Naive thymus-derived CD4-positive, alpha-beta T cell (primary cell): Measurements from ENCODE around the gene PRKCB. TPM values are rescaled to one million over a fixed set of nuclear protein-coding genes. Genes with fewer than 3 reads are reported as not detected.

Experiments
- ATAC-seq: fragments of 150-1000 bp; cut with Tn5 transposase; 2 replicates; pipeline ENCODE4 v1.10.0; 2021; ENCODE audit warnings: mild to moderate bottlenecking, moderate library complexity
- CTCF ChIA-PET: fragments of 350-600 bp; sonication (Branson Sonifier 250); formaldehyde crosslinking; loops from one replicate; lab custom pipeline; 2021; ENCODE audit warnings: antibody characterized with exemption; lab: Charles Lee
- POLR2A ChIA-PET: fragments of 350-600 bp; sonication (Branson Sonifier 250); formaldehyde crosslinking; loops from one replicate; lab custom pipeline; 2021; ENCODE audit warnings: antibody characterized with exemption, inconsistent platforms; lab: Charles Lee
- DNase-seq, 9 donors: peaks; one replicate each; pipeline versions ENCODE4 v3.0.0 to v3.0.0-alpha.2; 2020 to 2022; ENCODE audit warnings: mixed read lengths in 1 of 9
- H3K27ac ChIP-seq: one replicate; pipeline ENCODE4 v1.7.0; 2013; ENCODE audit warnings: mild to moderate bottlenecking, low read depth, low read length, moderate library complexity
- H3K27me3 ChIP-seq, 2 donors: one replicate each; pipeline ENCODE4 v1.7.0; 2013; ENCODE audit warnings: low read length in 2 of 2, mild to moderate bottlenecking in 2 of 2, moderate library complexity in 2 of 2; ENCODE audit not compliant: control insufficient read depth in 2 of 2, insufficient read depth in 2 of 2
- H3K36me3 ChIP-seq, 3 experiments: 1 replicate in 2 of 3; 2 replicates in 1 of 3; pipeline ENCODE4 v1.7.0; 2013; ENCODE audit warnings: low read length in 3 of 3, mild to moderate bottlenecking in 3 of 3, moderate library complexity in 1 of 3; ENCODE audit not compliant: insufficient read depth in 3 of 3, control insufficient read depth in 2 of 3
- H3K4me1 ChIP-seq, 2 donors: one replicate each; pipeline ENCODE4 v1.7.0; 2013; ENCODE audit warnings: low read length in 2 of 2, mild to moderate bottlenecking in 2 of 2, moderate library complexity in 1 of 2; ENCODE audit not compliant: control insufficient read depth in 2 of 2, insufficient read depth in 2 of 2
- H3K4me3 ChIP-seq: 2 replicates; pipeline ENCODE4 v1.7.0; 2013; ENCODE audit warnings: mild to moderate bottlenecking, low read length
- H3K9me3 ChIP-seq, 3 experiments: 1 replicate in 2 of 3; 2 replicates in 1 of 3; pipeline ENCODE4 v1.7.0; 2013; ENCODE audit warnings: low read length in 3 of 3; ENCODE audit not compliant: control insufficient read depth in 2 of 3
- H3K27ac Mint-ChIP-seq, 9 donors: one replicate each; pipeline ENCODE4 v1.8.0; 2020 to 2022; ENCODE audit warnings: mixed read lengths in 9 of 9, mild to moderate bottlenecking in 8 of 9, moderate library complexity in 5 of 9, inconsistent platforms in 2 of 9
- H3K27me3 Mint-ChIP-seq, 5 donors: one replicate each; pipeline ENCODE4 v1.8.0; 2021 to 2022; ENCODE audit warnings: mixed read lengths in 5 of 5, mild to moderate bottlenecking in 1 of 5
- H3K36me3 Mint-ChIP-seq, 5 donors: one replicate each; pipeline ENCODE4 v1.8.0; 2020 to 2022; ENCODE audit warnings: mixed read lengths in 5 of 5, mild to moderate bottlenecking in 3 of 5, inconsistent platforms in 1 of 5
- H3K4me1 Mint-ChIP-seq, 7 donors: one replicate each; pipeline ENCODE4 v1.8.0; 2020 to 2022; ENCODE audit warnings: mixed read lengths in 7 of 7, mild to moderate bottlenecking in 3 of 7, inconsistent platforms in 1 of 7
- H3K4me3 Mint-ChIP-seq, 10 donors: one replicate each; pipeline ENCODE4 v1.8.0; 2020 to 2022; ENCODE audit warnings: mild to moderate bottlenecking in 10 of 10, mixed read lengths in 10 of 10, moderate library complexity in 6 of 10, inconsistent platforms in 2 of 10
- H3K9me3 Mint-ChIP-seq, 11 donors: one replicate each; pipeline ENCODE4 v1.8.0; 2020 to 2022; ENCODE audit warnings: mixed read lengths in 11 of 11, mild to moderate bottlenecking in 4 of 11, inconsistent platforms in 1 of 11, moderate library complexity in 1 of 11
- intact Hi-C, 2 donors: fragments of 100-400 bp; cut with micrococcal nuclease; formaldehyde crosslinking; loops; one replicate each; pipeline ENCODE4 v1.15.1; 2023
- polyA plus RNA-seq, 2 donors: library from polyadenylated mRNA; unstranded; fragments of 300-500 nt; fragmentation: Illumina TruSeq; gene quantifications; one replicate each; pipeline ENCODE4 v1.2.3, GENCODE V29; 2021
- total RNA-seq, 6 experiments: library from RNA in 5 of 6; stranded (reverse) in 5 of 6; gene quantifications; 1 replicate in 5 of 6; 2 replicates in 1 of 6; pipeline ENCODE4 v1.2.3 and lab custom pipeline; 2021 to 2026

Gene PRKCB
- total and polyA plus RNA-seq, 7 experiments from 2014 or later: 32.4 to 180 (median 72.9) TPM

GRCh38 chr16:24191876-24192402 lies 356.2 kb downstream of the PRKCB start:
- Histone ChIP-seq H3K27me3 (no peaks in the 10 kb centered on the region), H3K4me1 (peaks cover 0 to 14% of the 10 kb centered on the region in 2 donors), H3K9me3 (no peaks in the 10 kb centered on the region), H3K4me3 (no peak overlapping the region), H3K27ac (no peak overlapping the region), H3K36me3 (peaks cover 0 to 52% (median 18%) of the 10 kb centered on the region in 3 experiments)
- Mint-ChIP-seq H3K9me3 (peaks cover 0 to 4% (median 0%) of the 10 kb centered on the region in 11 donors), H3K27me3 (no peaks in the 10 kb centered on the region), H3K27ac (no peak overlapping the region), H3K4me1 (peaks cover 0 to 21% (median under 1%) of the 10 kb centered on the region in 7 donors), H3K36me3 (peaks cover 28 to 72% (median 55%) of the 10 kb centered on the region in 5 donors), H3K4me3 (no peak overlapping the region)
- DNase-seq (no peak), ATAC-seq (no peak)
- intact Hi-C loops: no loop called here
- CTCF ChIA-PET: no interaction called here
- POLR2A ChIA-PET: no interaction called here

- Mint-ChIP-seq H3K4me3 (no peak overlapping the region), H3K27ac (no peak overlapping the region)
These were observed 359.4 kb downstream of the PRKCB start for GRCh38 chr16:24195221-24195620.

GRCh38 chr16:24198807-24199533 lies 363.2 kb downstream of the PRKCB start:
- Mint-ChIP-seq H3K4me3 (no peak overlapping the region), H3K27ac (no peak overlapping the region), H3K4me1 (peaks cover 0 to 12% (median 0%) of the 10 kb centered on the region in 7 donors), H3K36me3 (peaks cover 25 to 74% (median 53%) of the 10 kb centered on the region in 5 donors), H3K27me3 (no peaks in the 10 kb centered on the region), H3K9me3 (peaks cover 0 to 4% (median 0%) of the 10 kb centered on the region in 11 donors)
- DNase-seq (no peak), ATAC-seq (no peak)
- no peaks in the 10 kb centered on the region for H3K9me3 ChIP-seq
- POLR2A ChIA-PET: no interaction called here
- no peak overlapping the region for H3K27ac ChIP-seq
- peaks cover 0 to 40% (median 5%) of the 10 kb centered on the region in 3 experiments for H3K36me3 ChIP-seq
- no peaks in the 10 kb centered on the region for H3K27me3 ChIP-seq
- CTCF ChIA-PET: no interaction called here
- H3K4me1 ChIP-seq: no peaks in the 10 kb centered on the region
- H3K4me3 ChIP-seq: no peak overlapping the region
- intact Hi-C loops: no loop called here

More at GRCh38 chr16:24195221-24195620, 359.4 kb downstream of the PRKCB start:
- H3K27me3 ChIP-seq: no peaks in the 10 kb centered on the region
- Mint-ChIP-seq H3K36me3 (peaks cover 33 to 73% (median 60%) of the 10 kb centered on the region in 5 donors), H3K9me3 (peaks cover 0 to 4% (median 0%) of the 10 kb centered on the region in 11 donors), H3K27me3 (no peaks in the 10 kb centered on the region), H3K4me1 (peaks cover 0 to 9% (median 0%) of the 10 kb centered on the region in 7 donors)
- no peak for DNase-seq
- ChIA-PET POLR2A (no interaction called here), CTCF (no interaction called here)
- H3K4me3 ChIP-seq: no peak overlapping the region
- no peaks in the 10 kb centered on the region for H3K4me1 ChIP-seq
- peaks cover 0 to 42% (median 18%) of the 10 kb centered on the region in 3 experiments for H3K36me3 ChIP-seq
- H3K27ac ChIP-seq: no peak overlapping the region
- H3K9me3 ChIP-seq: no peaks in the 10 kb centered on the region
- ATAC-seq: no peak
- intact Hi-C loops: no loop called here

- Mint-ChIP-seq H3K36me3 (peaks cover 14 to 73% (median 51%) of the 10 kb centered on the region in 5 donors), H3K9me3 (peaks cover 0 to 1% (median 0%) of the 10 kb centered on the region in 11 donors), H3K4me1 (peaks cover 0 to 8% (median 0%) of the 10 kb centered on the region in 7 donors), H3K27ac (peak overlapping the region in 1 of 9 donors; percentile 21), H3K27me3 (no peaks in the 10 kb centered on the region), H3K4me3 (no peak overlapping the region)
- ChIA-PET CTCF (no interaction called here), POLR2A (no interaction called here)
- no peaks in the 10 kb centered on the region for H3K27me3 ChIP-seq
- peaks cover 5 to 32% (median 8%) of the 10 kb centered on the region in 3 experiments for H3K36me3 ChIP-seq
- H3K27ac ChIP-seq: no peak overlapping the region
- no peak overlapping the region for H3K4me3 ChIP-seq
- H3K4me1 ChIP-seq: no peaks in the 10 kb centered on the region
- no peak for ATAC-seq
- DNase-seq: no peak
- H3K9me3 ChIP-seq: no peaks in the 10 kb centered on the region
- intact Hi-C loops: no loop called here
These were observed 367.9 kb downstream of the PRKCB start for GRCh38 chr16:24203675-24204074.

- intact Hi-C loops: no loop called here
- H3K27ac Mint-ChIP-seq: no peak overlapping the region
- H3K36me3 ChIP-seq: peaks cover 5 to 38% (median 11%) of the 10 kb centered on the region in 3 experiments
- H3K4me3 Mint-ChIP-seq: no peak overlapping the region
- CTCF ChIA-PET: no interaction called here
- DNase-seq: no peak
- no peak overlapping the region for H3K27ac ChIP-seq
- no peaks in the 10 kb centered on the region for H3K27me3 ChIP-seq
- no peaks in the 10 kb centered on the region for H3K27me3 Mint-ChIP-seq
- POLR2A ChIA-PET: no interaction called here
- no peak overlapping the region for H3K4me3 ChIP-seq
- H3K9me3 Mint-ChIP-seq: peaks cover 0 to 1% (median 0%) of the 10 kb centered on the region in 11 donors
- H3K4me1 ChIP-seq: no peaks in the 10 kb centered on the region
- H3K36me3 Mint-ChIP-seq: peaks cover 14 to 73% (median 47%) of the 10 kb centered on the region in 5 donors
- no peak for ATAC-seq
- H3K9me3 ChIP-seq: no peaks in the 10 kb centered on the region
- peaks cover 0 to 6% (median 0%) of the 10 kb centered on the region in 7 donors for H3K4me1 Mint-ChIP-seq
These were observed 368.4 kb downstream of the PRKCB start for GRCh38 chr16:24204150-24204665.

GRCh38 chr16:24206926-24207325 lies 371.1 kb downstream of the PRKCB start:
- Mint-ChIP-seq H3K4me3 (no peak overlapping the region), H3K27me3 (no peaks in the 10 kb centered on the region), H3K9me3 (peaks cover 0 to 1% (median 0%) of the 10 kb centered on the region in 11 donors), H3K36me3 (peaks cover 15 to 68% (median 44%) of the 10 kb centered on the region in 5 donors), H3K27ac (no peak overlapping the region), H3K4me1 (peaks cover 0 to 6% (median 0%) of the 10 kb centered on the region in 7 donors)
- ChIA-PET POLR2A (no interaction called here), CTCF (no interaction called here)
- intact Hi-C loops: no loop called here
- DNase-seq (no peak), ATAC-seq (no peak)
- Histone ChIP-seq H3K27me3 (no peaks in the 10 kb centered on the region), H3K36me3 (peaks cover 0 to 27% (median 12%) of the 10 kb centered on the region in 3 experiments), H3K9me3 (no peaks in the 10 kb centered on the region), H3K27ac (no peak overlapping the region), H3K4me1 (no peaks in the 10 kb centered on the region), H3K4me3 (no peak overlapping the region)
